Activated naive CD4-positive, alpha-beta T cell treated with Interleukin-2 at 50 U/mL for 16 hours (primary cell): ENCODE results near the gene CCDC154.
"Not testable (repeated sequence)": the region's sequence is repeated elsewhere in the genome, so short reads cannot be mapped to it uniquely, and the experiment has no call there.

Experiments used
- DNase-seq: peaks from one replicate; pipeline ENCODE4 v3.0.0-alpha.2; 2020

Gene CCDC154, protein sequence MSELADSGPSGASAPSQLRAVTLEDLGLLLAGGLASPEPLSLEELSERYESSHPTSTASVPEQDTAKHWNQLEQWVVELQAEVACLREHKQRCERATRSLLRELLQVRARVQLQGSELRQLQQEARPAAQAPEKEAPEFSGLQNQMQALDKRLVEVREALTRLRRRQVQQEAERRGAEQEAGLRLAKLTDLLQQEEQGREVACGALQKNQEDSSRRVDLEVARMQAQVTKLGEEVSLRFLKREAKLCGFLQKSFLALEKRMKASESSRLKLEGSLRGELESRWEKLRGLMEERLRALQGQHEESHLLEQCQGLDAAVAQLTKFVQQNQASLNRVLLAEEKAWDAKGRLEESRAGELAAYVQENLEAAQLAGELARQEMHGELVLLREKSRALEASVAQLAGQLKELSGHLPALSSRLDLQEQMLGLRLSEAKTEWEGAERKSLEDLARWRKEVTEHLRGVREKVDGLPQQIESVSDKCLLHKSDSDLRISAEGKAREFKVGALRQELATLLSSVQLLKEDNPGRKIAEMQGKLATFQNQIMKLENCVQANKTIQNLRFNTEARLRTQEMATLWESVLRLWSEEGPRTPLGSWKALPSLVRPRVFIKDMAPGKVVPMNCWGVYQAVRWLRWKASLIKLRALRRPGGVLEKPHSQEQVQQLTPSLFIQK

GRCh38 chr16:1443980-1444729, at the start of gene CCDC154:
TSS of gene CCDC154 (minus strand) at chr16:1444556. CDS start at chr16:1444322, 234 bp downstream.
- no peak for DNase-seq

DNA sequence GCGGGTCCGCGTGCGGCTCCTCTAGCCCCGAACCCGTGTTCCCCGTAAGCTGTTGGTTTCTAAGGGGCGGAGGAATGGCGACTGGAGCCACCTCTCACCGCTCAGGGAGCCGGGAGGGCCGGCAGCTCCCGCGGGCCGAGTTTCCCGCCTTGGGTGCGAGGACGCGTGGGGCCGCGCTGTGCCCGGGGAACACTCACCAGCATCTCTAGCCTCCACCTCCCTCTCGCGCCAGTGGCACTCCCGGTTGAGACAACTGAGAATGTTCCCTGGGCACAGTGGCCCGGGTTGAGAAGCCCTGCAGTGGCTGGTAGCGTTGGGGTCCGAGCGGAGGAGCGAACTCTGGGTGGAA, 49.4 kb upstream of the CCDC154 start:
- no peak for DNase-seq

DNA sequence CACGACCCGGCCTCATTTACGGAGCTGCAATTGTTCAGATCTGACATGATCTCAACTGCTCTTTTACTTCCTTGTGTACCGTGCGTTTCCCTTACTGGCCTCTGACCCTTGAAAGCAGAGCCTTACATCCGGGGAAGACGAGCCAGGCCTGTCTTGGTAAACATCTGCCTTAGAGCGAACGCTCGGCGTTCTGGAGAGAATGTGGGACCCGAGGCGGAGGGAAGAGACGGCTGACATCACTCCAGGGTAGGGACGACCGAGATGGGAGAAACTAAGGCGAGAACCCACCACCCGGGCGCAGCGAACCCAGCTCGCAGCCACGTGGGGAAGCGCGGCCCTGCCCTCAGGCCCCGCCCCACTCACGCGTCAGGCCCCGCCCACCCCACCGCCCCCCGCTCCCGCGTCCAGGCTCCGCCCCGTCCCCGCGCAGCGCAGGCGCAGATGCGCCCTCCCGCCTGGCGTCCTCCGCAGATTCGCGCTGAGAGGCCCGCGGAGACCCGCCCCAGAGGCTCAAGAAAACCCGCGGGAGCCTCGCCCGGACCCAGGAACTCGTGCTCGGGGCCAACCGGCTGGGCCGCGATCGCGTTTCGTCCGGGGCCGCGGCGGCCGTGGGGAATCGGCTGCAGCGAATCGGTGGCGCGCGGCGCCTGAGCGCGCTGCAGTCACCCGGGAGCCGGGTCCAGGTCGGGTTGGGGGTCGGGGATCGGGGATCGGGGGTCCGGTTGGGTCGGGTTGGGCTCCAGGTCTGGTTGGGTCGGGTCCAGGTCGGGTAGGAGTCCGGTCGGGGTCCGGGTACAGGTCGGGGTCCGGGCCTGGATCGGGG, 48.8 kb upstream of the CCDC154 start, which contains the start of gene TELO2:
TELO2 (plus strand) TSS at position 438 of the 823 bp plus-strand sequence. CDS start 922 bp downstream, outside the sequence.
- peak; percentile 84 for DNase-seq

DNA sequence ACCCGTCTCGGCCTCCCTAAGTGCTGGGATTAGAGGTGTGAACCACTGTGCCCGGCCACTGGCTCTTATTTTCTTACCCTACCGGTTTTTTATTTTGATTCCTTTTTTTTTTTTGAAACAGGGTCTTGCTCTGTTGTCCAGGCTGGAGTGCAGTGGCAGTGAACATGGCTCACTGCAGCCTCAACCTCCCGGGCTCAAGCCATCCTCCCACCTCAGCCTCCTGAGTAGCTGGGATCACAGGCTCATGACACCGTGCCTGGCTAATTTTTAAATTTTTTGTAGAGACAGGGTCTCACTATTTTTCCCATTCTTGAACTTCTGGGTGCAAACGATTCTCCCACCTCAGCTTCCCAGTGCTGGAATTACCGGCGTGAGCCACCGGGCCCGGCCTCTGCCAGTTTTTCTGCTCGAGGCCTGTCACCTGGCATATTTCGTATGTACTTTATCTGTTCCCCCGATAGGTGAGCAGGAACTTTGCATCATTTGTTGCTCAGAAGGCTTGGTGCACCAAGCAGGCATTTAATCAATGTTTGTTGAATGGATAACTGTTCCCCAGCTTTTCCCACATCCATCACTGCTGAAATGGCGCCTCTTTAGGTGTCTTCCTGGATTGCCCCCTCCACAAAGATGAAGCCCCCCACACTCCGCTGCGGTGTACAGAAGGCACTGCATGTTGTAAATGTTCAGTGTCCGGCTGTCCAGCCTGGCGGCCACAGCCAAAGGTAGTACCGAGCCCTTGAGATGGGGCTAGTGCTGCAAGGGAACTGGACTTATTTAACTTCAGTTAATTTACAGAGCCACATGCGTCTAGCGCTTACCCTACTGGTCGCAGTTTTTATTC, 47.9 kb upstream of the CCDC154 start:
- DNase-seq, result no peak

DNA sequence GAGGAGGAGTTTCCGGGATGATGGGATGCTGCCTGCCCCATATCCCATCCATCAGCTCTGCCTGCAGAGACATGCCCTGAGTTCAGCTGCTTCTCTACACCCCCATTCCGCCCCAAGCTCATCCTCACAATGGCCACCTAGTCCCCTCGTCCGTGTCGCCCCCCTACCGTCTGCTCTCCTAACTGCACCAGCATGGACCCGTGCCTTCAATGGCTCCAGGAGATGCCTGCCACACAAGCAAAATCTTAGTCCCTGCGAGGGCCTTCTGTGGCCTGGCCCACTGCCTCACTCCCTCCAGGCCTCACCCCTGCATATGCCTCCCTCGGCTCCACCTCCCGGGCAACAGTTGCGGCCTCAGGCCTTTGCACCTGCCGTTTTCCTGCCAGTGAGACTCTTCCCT, 47.0 kb upstream of the CCDC154 start:
- DNase-seq, result no peak

DNA sequence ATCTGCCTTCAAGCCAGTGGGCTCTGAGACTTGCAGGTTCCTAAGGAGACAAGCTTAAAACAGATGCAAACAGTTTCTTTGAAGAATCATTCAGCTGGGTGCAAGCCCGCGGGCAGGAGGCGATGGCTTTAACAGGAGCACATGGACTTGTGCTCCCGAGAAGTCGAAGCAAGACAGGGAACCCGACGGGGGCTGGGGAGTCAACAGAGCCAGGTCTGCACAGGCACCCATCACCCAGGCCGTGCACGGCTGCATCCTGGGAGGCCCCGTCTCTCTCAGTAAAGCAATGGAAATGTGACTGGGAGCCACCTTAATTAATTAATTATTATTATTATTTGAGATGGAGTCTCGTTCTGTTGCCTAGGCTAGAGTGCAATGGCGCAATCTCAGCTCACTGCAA, 44.7 kb upstream of the CCDC154 start:
- DNase-seq, result no peak

DNA sequence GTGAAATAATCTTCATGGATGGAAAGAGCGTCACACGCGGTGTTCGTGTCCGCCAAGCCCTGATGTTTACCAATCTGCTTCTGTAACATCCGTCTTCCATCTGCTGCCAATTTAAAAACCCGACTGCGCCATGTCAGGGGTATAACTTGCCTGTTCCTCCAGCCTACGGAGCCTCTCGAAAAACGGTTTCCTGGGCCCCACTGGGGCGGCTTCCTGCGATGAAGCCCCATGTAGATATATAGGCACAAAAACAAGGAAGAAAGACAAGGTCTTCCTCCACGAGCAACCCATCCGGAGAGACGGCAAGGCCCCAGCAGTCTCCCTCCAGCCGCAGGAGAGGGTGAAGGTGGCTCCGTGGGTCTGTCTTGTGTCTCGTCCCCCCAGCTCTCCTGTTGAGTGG, 44.3 kb upstream of the CCDC154 start, which contains the start of gene PTX4:
PTX4 (minus strand) TSS at position 326 of the 400 bp plus-strand sequence; CDS start at position 291, 35 bp downstream.
- DNase-seq, result no peak

DNA sequence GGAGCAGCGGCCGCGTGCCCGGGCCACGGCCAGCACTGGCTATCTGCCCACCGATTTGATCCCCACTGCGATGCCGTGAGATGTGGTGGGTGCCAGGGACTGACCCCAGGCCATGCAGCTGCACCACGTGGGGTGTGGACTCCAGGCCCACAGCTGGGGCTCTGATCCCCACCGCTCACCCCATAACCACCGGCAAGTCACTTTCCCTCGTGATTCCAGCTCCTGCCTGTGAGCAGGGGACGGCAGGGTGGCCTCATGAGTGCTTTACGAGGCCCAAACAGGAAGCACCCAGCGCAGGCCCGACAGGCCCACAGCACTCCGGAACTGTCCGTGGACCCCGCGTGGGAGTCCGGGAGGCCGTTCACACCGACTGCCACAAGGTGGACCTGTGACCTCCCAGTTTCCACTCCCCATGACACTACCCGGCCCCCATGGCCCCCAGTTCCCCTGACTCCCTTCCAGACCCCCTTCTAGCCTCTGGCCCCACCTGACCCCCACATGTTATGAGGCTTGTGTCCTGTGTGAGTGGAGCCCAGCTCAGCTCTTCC, 43.8 kb upstream of the CCDC154 start:
- DNase-seq, result no peak

- no peak for DNase-seq
Observed at GRCh38 chr16:1487395-1488053, 43.2 kb upstream of the CCDC154 start.

GRCh38 chr16:1486551-1487390, 42.4 kb upstream of the CCDC154 start:
- DNase-seq, result no peak

DNA sequence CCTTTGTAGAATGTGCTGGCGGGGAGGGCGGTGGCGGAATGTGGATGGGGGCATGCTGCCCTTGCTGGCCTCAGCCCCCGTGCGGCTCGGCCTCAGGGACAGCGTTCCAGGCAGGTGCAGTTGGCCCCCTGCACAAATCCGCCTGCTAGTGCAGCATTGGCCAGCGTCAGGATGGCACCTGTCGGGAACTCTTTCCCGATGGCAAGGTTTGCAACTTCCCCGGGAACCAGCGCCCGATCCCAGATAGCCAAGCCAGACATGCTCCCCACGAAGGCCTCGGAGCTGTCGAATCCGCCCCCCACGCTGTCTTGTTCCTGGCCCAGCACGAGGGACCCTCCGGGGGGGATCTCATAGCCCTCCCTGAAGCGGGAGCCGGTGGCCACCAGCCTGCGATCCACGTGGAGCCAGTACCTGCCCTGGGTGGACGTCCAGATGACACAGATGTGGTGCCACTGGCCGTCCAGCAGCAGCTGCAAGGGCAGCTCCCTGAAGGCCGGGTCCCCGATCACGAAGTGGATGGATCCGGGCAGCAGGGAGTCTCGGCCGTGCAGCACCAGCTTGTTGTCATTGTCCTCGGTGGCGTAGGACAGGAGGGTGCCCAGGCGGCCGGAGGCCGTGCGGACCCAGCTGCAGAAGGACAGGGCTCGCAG, 41.6 kb upstream of the CCDC154 start:
- no peak for DNase-seq

DNA sequence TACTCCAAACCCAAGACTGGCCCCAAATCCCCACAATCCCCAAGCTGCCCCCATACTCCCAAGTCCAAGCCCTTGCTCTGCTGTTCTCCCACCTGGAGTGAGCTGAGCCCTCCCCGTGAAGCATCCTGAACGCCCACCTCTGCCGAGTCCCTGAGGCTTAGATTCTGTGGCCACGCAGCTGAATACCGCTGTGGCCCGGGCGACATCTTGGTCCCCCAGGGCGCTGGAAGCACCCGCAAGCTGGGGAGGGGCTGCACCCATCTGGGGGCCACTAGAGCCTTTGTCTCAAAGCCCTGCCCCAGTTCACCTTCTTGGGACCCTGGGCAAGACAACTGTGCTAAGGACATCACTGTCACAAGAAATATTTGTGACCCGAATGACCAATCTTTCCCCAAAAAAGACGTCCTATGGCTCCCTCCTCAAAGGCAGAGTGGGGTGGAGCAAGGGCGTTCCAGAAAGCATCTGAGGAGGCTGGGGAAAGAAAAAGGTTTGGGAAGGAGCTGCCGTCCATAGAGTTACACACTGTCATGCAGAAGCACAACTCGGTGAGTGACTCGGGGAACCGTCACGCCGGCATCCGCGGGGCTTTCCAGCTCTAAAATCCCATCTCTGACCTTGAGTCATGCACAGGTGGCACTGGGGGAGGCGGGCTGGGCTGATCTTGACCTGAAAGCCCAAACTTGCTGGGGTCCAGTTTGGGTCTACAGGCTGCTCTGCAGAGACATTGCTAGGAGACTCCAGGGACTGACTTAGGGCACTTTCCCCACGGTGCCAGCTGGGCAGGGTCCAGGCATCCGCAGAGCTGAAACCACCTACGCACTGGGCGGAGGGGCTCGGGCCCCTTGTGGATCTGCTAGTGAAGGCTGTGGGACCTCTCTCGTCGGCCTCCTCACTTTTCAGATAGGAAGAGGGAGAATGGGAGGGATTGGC, 37.8 kb upstream of the CCDC154 start:
- DNase-seq, result no peak

DNA sequence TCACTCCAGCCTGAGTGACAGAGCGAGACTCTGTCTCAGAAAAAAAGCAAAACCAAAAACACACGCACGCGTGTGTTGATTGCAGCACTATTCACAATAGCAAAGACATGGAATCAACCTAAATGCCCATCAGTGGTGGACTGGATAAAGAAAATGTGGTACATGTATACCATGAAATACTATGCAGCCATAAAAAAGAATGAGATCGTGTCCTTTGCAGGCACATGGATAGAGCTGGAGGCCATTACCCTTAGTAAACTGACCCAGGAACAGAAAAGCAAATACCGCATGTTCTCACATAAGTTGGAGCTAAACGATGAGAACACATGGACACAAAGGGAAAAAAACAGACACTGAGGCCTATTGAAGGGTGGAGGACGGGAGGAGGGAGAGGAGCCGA, 34.6 kb upstream of the CCDC154 start:
- DNase-seq, result not testable (repeated sequence)

DNA sequence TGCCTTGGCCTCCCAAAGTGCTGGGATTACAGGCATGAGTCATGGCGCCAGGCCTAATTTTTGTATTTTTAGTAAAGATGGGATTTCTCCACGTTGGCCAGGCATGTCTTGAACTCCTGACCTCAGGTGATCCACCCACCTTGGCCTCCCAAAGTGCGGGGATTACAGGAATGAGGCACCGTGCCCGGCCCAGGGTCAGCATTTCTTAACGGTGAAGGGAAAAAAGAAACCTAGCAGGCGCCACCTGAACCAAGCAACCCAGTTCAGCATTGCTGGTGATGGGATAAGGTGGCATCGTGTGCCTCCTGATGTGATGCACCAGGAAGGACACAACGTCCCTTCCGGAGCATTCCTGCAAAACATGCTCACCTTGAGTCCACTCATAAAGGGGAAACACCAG, 32.7 kb upstream of the CCDC154 start:
- DNase-seq, result no peak

GRCh38 chr16:1475552-1476114, 31.3 kb upstream of the CCDC154 start:
- no peak for DNase-seq

DNA sequence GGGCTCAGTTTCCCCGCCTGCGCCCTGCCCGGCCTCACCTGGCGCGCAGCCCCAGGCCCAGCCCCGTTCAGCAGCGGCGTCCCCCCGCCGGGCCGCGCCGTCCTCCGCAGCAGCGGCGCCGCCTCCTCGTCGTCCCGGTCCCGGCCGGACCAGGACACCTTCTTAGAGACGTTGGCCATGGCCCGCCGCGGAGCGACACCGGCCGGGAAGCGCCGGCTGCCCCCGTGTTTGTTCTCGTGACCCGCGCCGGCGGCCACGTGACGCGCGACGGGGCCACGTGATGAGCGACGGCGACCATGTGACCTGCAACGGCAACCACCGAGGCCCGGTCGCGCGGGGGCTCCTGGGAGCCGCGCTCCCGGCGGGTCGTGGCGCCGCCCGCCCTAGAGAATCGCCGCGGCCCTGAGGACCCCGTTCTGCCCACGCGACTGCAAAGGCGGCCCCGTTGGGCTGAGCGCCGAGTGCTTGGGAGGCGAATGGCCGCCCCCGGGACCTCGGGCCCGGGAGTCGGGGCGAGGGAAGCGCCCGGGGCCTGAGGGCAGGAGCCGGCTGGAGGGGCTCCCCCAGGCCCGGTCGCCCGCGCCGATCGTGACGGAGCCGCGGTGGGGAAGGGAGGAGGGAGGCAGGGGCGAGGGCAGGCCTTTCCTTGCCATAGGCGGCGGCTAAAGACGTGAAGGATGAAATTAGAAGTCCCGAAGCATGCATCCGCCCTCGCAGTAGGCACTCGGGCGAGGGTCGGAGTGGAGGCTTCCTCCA, 30.6 kb upstream of the CCDC154 start, which contains the start of gene CLCN7:
CLCN7 (minus strand) TSS at position 233 of the 756 bp plus-strand sequence; CDS start at position 179, 54 bp downstream.
- DNase-seq, result peak; percentile 89
